ENCODE results near the gene RAB11FIP4.
"Not testable (repeated sequence)": the region's sequence is repeated elsewhere in the genome, so short reads cannot be mapped to it uniquely, and the experiment has no call there.

The RAB11FIP4 gene

GRCh38 chr17:31391496-31391949, at the start of gene RAB11FIP4:
Gene RAB11FIP4 (plus strand): TSS chr17:31391675. CDS start chr17:31391853, 178 bp downstream.
- DNase-seq (ENCODE audit: low read depth) = no peak

- not testable (repeated sequence) for DNase-seq (ENCODE audit: low read depth)
Measured at GRCh38 chr17:31345191-31345747, 46.2 kb upstream of the RAB11FIP4 start.

GRCh38 chr17:31349454-31349853, 42.0 kb upstream of the RAB11FIP4 start:
- DNase-seq (ENCODE audit: low read depth) = no peak

- no peak for DNase-seq (ENCODE audit: low read depth)
Measured at GRCh38 chr17:31355935-31356334, 35.5 kb upstream of the RAB11FIP4 start.

- DNase-seq (ENCODE audit: low read depth) = no peak
Measured at GRCh38 chr17:31357091-31357490, 34.4 kb upstream of the RAB11FIP4 start.

- no peak for DNase-seq (ENCODE audit: low read depth)
Measured at GRCh38 chr17:31357839-31358394, 33.6 kb upstream of the RAB11FIP4 start.

- DNase-seq (ENCODE audit: low read depth) = no peak
Measured at GRCh38 chr17:31364012-31364411, 27.5 kb upstream of the RAB11FIP4 start.

- DNase-seq (ENCODE audit: low read depth) = no peak
Measured at GRCh38 chr17:31366088-31366487, 25.4 kb upstream of the RAB11FIP4 start.

GRCh38 chr17:31369266-31369665, 22.2 kb upstream of the RAB11FIP4 start:
- DNase-seq (ENCODE audit: low read depth) = peak; percentile 68

- DNase-seq (ENCODE audit: low read depth) = peak; percentile 67
Measured at GRCh38 chr17:31371511-31372097, 19.9 kb upstream of the RAB11FIP4 start.

GRCh38 chr17:31373150-31374093, 18.1 kb upstream of the RAB11FIP4 start:
- DNase-seq (ENCODE audit: low read depth) = peak; percentile 70

GRCh38 chr17:31374094-31374447, 17.4 kb upstream of the RAB11FIP4 start:
- no peak for DNase-seq (ENCODE audit: low read depth)

GRCh38 chr17:31374503-31374902, 17.0 kb upstream of the RAB11FIP4 start:
- no peak for DNase-seq (ENCODE audit: low read depth)

GRCh38 chr17:31378638-31379037, 12.8 kb upstream of the RAB11FIP4 start:
- DNase-seq (ENCODE audit: low read depth) = no peak

GRCh38 chr17:31379597-31380205, 11.8 kb upstream of the RAB11FIP4 start:
- no peak for DNase-seq (ENCODE audit: low read depth)

- no peak for DNase-seq (ENCODE audit: low read depth)
Measured at GRCh38 chr17:31381165-31381668, 10.3 kb upstream of the RAB11FIP4 start.

- DNase-seq (ENCODE audit: low read depth) = not testable (repeated sequence)
Measured at GRCh38 chr17:31382668-31383275, 8.7 kb upstream of the RAB11FIP4 start.

GRCh38 chr17:31383488-31383887, 8.0 kb upstream of the RAB11FIP4 start:
- DNase-seq (ENCODE audit: low read depth) = not testable (repeated sequence)

GRCh38 chr17:31385428-31386285, 5.8 kb upstream of the RAB11FIP4 start:
- DNase-seq (ENCODE audit: low read depth) = peak; percentile 17

- no peak for DNase-seq (ENCODE audit: low read depth)
Measured at GRCh38 chr17:31386542-31387075, 4.9 kb upstream of the RAB11FIP4 start.
